Fibroblast of lung (primary cell): ENCODE results near the gene YEATS4.

Experiments used
- EZH2 ChIP-seq: IDR thresholded peaks from 2 replicates; pipeline ENCODE4 v1.5.1; 2012; ENCODE audit warnings: low read length, control low read depth, mild to moderate bottlenecking; ENCODE audit errors: missing control alignments
- TF ChIP-seq, protein P1 (sequence below), 2 donors: IDR thresholded peaks in 1 of 2; conservative IDR thresholded peaks in 1 of 2; 1 replicate in 1 of 2; 2 replicates in 1 of 2; pipeline ENCODE4 v1.5.1; 2011 to 2012; ENCODE audit warnings: low read length in 2 of 2, control low read depth in 1 of 2, inconsistent platforms in 1 of 2, low read depth in 1 of 2, mild to moderate bottlenecking in 1 of 2

DNA sequence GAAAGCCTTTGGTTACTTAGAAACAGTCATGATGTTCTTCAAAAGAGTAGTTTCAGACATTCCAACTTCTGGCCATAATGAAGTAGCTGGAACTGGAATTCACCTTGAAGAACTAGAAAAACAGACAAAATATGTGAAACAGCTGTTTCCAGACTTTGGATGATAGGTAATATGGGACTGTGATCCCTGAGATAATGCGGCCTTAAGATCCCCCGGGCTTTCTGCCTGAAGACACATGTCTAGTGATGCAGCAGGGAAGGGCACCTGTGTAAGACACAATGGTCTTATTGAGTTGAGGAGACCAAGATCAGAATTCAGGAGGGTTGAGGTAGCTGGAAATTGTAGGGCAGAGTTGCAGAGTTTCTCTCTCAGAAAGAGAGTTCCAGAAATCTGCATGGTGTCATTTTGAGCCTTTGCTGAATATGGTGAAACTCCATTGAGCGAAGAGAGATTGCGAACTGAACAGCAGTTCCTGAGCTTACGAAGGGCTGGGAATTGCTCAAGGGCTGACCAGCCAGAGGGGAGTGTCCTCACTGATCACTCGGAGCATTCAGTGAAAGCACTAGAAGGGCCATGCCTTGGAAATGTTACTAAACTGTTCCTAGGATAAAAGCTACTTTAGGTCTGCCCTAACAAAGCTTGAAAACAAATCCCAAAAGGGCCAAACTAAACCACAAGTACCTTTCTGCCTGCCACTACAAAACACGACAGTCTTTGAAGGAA, 69.0 kb downstream of the YEATS4 start:
- TF ChIP-seq, protein P1, sequence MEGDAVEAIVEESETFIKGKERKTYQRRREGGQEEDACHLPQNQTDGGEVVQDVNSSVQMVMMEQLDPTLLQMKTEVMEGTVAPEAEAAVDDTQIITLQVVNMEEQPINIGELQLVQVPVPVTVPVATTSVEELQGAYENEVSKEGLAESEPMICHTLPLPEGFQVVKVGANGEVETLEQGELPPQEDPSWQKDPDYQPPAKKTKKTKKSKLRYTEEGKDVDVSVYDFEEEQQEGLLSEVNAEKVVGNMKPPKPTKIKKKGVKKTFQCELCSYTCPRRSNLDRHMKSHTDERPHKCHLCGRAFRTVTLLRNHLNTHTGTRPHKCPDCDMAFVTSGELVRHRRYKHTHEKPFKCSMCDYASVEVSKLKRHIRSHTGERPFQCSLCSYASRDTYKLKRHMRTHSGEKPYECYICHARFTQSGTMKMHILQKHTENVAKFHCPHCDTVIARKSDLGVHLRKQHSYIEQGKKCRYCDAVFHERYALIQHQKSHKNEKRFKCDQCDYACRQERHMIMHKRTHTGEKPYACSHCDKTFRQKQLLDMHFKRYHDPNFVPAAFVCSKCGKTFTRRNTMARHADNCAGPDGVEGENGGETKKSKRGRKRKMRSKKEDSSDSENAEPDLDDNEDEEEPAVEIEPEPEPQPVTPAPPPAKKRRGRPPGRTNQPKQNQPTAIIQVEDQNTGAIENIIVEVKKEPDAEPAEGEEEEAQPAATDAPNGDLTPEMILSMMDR (conservative IDR thresholded peaks at IDR 0.05 in 1 of 2, IDR thresholded peaks at IDR 0.05 in 1 of 2; ENCODE audit: low read depth in 1 of 2, low read length in 2 of 2), result no peak
- no peak for TF ChIP-seq EZH2
